Naive thymus-derived CD8-positive, alpha-beta T cell (primary cell): ENCODE results near the gene ITFG1. TPM values are rescaled to one million over a fixed set of nuclear protein-coding genes. Genes with fewer than 3 reads are reported as not detected.
A peak's percentile ranks its signal among the peaks of the same experiment; 100 is the strongest.
"Not testable (repeated sequence)": the region's sequence is repeated elsewhere in the genome, so short reads cannot be mapped to it uniquely, and the experiment has no call there.

Experiments used
- ATAC-seq, 2 donors: fragments of 150-1000 bp; cut with Tn5 transposase in 1 of 2; sonication (Bioruptor Pico), chemical (Tn5 transposase) in 1 of 2; 1 replicate in 1 of 2; 2 replicates in 1 of 2; pipeline ENCODE4 v1.10.0; 2021; ENCODE audit warnings: mild to moderate bottlenecking in 2 of 2, moderate library complexity in 2 of 2
- POLR2A ChIA-PET: fragments of 350-600 bp; sonication (Branson Sonifier 250); formaldehyde crosslinking; loops from one replicate; lab custom pipeline; 2021; ENCODE audit warnings: antibody characterized with exemption; lab: Charles Lee
- DNase-seq, 10 donors: peaks; one replicate each; pipeline versions ENCODE4 v3.0.0 to v3.0.0-alpha.2; 2020 to 2022
- H3K27ac Mint-ChIP-seq, 10 donors: one replicate each; pipeline ENCODE4 v1.8.0; 2020 to 2022; ENCODE audit warnings: mild to moderate bottlenecking in 10 of 10, mixed read lengths in 10 of 10, moderate library complexity in 4 of 10, inconsistent platforms in 1 of 10
- H3K27me3 Mint-ChIP-seq, 5 donors: one replicate each; pipeline ENCODE4 v1.8.0; 2021 to 2022; ENCODE audit warnings: mixed read lengths in 5 of 5
- H3K36me3 Mint-ChIP-seq, 3 donors: one replicate each; pipeline ENCODE4 v1.8.0; 2020 to 2022; ENCODE audit warnings: mixed read lengths in 3 of 3, mild to moderate bottlenecking in 2 of 3, inconsistent platforms in 1 of 3
- H3K4me1 Mint-ChIP-seq, 4 donors: one replicate each; pipeline ENCODE4 v1.8.0; 2021 to 2022; ENCODE audit warnings: mixed read lengths in 4 of 4
- H3K4me3 Mint-ChIP-seq, 10 donors: one replicate each; pipeline ENCODE4 v1.8.0; 2020 to 2022; ENCODE audit warnings: mild to moderate bottlenecking in 10 of 10, mixed read lengths in 10 of 10, moderate library complexity in 6 of 10, inconsistent platforms in 1 of 10
- H3K9me3 Mint-ChIP-seq, 9 donors: one replicate each; pipeline ENCODE4 v1.8.0; 2020 to 2022; ENCODE audit warnings: mixed read lengths in 9 of 9, mild to moderate bottlenecking in 3 of 9, inconsistent platforms in 1 of 9, moderate library complexity in 1 of 9
- polyA plus RNA-seq, 3 donors: library from polyadenylated mRNA; unstranded; fragments of 300-500 nt; fragmentation: Illumina TruSeq; gene quantifications; one replicate each; pipeline ENCODE4 v1.2.3, GENCODE V29; 2021
- total RNA-seq, 8 experiments: library from RNA in 2 of 8; stranded (reverse) in 2 of 8; gene quantifications; one replicate each; pipeline ENCODE4 v1.2.3 and lab custom pipeline; 2021 to 2026

ITFG1 gene
- total and polyA plus RNA-seq, 5 experiments from 2014 or later, result 16.9 to 23.1 (median 18.9) TPM

DNA sequence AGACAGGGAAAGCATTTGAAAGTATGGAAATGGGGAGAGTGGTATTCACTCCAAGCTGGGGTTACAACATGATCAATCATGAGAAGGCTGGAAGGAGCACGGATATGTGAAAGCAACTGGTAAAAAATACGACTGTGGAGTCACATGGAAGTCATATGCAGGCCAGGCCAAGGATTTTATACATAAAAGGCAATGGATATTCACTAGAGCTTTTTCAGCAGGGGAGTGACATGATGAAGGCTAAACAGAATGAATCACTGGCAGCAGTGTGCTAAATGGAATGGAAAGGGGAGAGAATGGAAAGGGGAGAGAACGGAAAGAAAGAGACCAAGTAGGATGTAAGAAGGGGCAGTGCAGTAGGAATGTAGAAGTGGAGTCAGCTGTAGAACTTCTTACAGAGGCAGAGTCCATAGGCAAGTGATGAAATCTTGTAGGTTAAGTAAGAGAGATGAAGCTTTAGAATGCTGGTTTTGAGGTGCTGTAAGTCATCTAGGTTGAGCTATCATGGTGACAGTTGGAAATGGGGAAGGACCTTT, 304.1 kb downstream of the ITFG1 start:
- no peak for ATAC-seq
- no peak for DNase-seq
- no peaks in the 10 kb centered on the region for H3K4me1 Mint-ChIP-seq
- POLR2A ChIA-PET, result no interaction called here
- H3K27me3 Mint-ChIP-seq, result no peaks in the 10 kb centered on the region
- H3K4me3 Mint-ChIP-seq, result no peak overlapping the region
- H3K9me3 Mint-ChIP-seq, result peaks cover 6 to 29% (median 14%) of the 10 kb centered on the region in 9 donors
- peaks cover 48 to 74% (median 65%) of the 10 kb centered on the region in 3 donors for H3K36me3 Mint-ChIP-seq
- no peak overlapping the region for H3K27ac Mint-ChIP-seq

DNA sequence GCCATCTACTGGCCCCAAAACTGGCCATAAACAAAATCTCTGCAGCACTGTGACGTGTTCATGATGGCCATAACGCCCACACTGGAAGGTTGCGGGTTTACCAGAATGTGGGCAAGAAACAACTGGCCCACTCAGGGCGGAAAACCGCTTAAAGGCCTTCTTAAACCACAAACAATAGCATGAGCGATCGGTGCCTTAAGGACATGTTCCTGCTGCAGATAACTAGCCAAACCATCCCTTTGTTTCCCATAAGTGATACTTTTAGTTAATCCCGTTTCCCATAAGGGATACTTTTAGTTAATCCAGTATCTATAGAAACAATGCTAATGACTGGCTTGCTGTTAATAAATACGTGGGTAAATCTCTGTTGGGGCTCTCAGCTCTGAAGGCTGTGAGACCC, 308.4 kb downstream of the ITFG1 start:
- Mint-ChIP-seq H3K36me3 (peaks cover 46 to 61% (median 49%) of the 10 kb centered on the region in 3 donors), H3K9me3 (peaks cover 10 to 53% (median 27%) of the 10 kb centered on the region in 9 donors)
- H3K27me3 Mint-ChIP-seq, H3K4me3 Mint-ChIP-seq, DNase-seq, ATAC-seq, H3K4me1 Mint-ChIP-seq, POLR2A ChIA-PET, H3K27ac Mint-ChIP-seq: not testable (repeated sequence)

DNA sequence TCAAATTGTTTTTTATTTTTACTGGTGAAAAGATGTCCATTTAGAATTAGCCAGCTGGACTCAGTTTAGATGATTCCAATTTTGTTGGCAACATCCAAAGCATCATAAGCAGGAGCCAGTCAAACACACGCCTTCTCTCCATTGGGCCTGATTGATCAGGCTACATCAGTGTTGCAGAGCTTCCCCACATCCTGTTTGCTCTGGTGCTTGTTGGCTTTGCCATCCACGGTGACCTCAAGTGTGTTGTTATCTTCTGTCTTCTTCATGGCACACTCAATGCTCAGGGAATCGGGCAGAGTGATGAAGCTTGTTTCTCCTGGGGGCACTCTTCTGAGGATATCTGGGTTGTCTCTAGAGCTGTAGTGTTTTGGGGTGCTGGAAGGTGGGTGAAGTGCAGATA, 310.8 kb downstream of the ITFG1 start:
- Mint-ChIP-seq H3K27me3 (peaks cover under 1 to 10% (median 6%) of the 10 kb centered on the region in 5 donors), H3K4me3 (no peak overlapping the region), H3K27ac (no peak overlapping the region), H3K9me3 (peaks cover 10 to 52% (median 27%) of the 10 kb centered on the region in 9 donors), H3K36me3 (peaks cover 29 to 39% (median 34%) of the 10 kb centered on the region in 3 donors), H3K4me1 (peaks cover 0 to 5% (median 1%) of the 10 kb centered on the region in 4 donors)
- POLR2A ChIA-PET, result no interaction called here
- ATAC-seq, result no peak
- no peak for DNase-seq

DNA sequence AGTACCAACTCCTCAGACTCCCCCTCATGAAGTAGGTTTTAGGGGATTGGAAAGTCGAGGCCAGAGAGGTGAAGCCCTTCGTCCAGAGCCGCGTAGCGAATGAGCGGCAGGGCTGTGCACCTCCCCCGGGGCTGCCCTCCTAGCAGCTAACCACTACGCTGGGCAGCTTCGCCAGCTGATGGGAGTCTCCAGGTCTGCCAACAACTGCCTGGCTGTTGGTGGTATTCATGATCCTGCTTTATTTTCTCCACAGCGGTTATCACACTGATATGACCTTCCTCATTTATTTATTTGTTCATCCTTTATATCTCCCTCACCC, 316.3 kb downstream of the ITFG1 start:
- peak in 2 of 10 donors; percentile 0 to 7 for DNase-seq
- POLR2A ChIA-PET, result no interaction called here

DNA sequence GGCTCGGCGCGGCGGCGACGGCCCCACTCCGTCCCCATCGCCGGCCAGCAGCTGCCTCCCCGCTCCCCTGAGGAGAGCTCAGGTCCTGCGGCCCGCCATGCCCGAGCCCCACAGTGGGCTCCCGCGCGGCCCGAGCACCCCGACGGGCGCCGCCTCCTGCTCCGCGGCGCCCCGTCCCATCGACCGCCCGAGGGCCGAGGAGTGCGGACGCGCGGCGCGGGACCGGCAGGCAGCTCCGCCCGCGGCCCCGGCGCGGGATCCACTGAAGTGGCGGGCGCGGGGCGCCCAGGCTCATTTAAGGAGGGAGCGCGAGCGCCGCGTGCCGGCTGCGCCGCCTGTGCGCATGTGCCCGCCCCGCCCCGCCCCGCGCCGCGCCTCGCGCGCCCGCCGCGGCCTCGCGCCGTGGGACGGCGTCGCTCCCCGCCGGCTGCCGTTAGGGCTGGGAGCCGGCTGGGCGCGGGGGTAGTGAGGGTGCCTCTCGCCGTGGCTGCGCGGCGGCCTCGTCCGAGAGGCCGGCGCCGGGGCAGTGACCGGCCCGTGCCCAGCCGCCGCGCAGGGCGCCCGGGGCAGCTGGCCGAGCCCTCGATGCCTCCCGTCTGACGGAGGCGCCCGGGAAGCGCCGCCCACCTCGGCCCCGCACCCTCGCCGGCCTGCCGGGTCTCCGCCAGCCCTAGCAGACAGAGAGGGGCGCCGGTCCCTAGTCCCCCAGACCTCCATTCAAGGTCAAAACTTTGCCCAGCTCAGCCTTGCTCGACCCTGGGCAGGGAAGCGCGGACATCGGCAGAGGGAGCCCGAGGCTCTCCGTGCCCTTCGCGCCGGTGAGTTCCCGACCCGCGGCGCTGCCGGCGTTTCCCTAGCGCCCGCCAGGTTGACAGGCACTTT, 316.9 kb downstream of the ITFG1 start, which contains the start of gene NETO2:
Gene NETO2 (minus strand): TSS at position 269 of the 882 bp plus-strand sequence. CDS start 333 bp downstream, outside the sequence.
- H3K27me3 Mint-ChIP-seq, result peaks cover 15 to 34% (median 27%) of the 10 kb centered on the region in 5 donors
- POLR2A ChIA-PET, result interaction anchor here (1.0 kb wide), 1 partner anchor 170 kb away, joined by 3 read pairs; no protein-coding TSS in a partner anchor
- ATAC-seq (peak; percentile 64 to 74), DNase-seq (peak in 9 of 10 donors; percentile 10 to 52 (median 33))
- peak within 1 kb of the TSS; percentile 61 to 88 (median 81) for H3K4me3 Mint-ChIP-seq
- peaks cover 0 to 6% (median 0%) of the 10 kb centered on the region in 9 donors for H3K9me3 Mint-ChIP-seq
- H3K36me3 Mint-ChIP-seq, result peaks cover 0 to 5% (median 0%) of the 10 kb centered on the region in 3 donors
- H3K27ac Mint-ChIP-seq, result peak within 1 kb of the TSS in 2 of 10 donors; percentile 14 to 37
- peaks cover 8 to 21% (median 15%) of the 10 kb centered on the region in 4 donors for H3K4me1 Mint-ChIP-seq

More for the DNA sequence above, 316.3 kb downstream of the ITFG1 start:
- peaks cover 0 to 11% (median 2%) of the 10 kb centered on the region in 9 donors for H3K9me3 Mint-ChIP-seq
- peaks cover 8 to 21% (median 15%) of the 10 kb centered on the region in 4 donors for H3K4me1 Mint-ChIP-seq
- H3K27ac Mint-ChIP-seq, result peak overlapping the region in 1 of 10 donors; percentile 37
- H3K4me3 Mint-ChIP-seq, result peak overlapping the region; percentile 61 to 86 (median 79)
- peaks cover 0 to 5% (median 0%) of the 10 kb centered on the region in 3 donors for H3K36me3 Mint-ChIP-seq
- peaks cover 15 to 34% (median 27%) of the 10 kb centered on the region in 5 donors for H3K27me3 Mint-ChIP-seq
- no peak for ATAC-seq

DNA sequence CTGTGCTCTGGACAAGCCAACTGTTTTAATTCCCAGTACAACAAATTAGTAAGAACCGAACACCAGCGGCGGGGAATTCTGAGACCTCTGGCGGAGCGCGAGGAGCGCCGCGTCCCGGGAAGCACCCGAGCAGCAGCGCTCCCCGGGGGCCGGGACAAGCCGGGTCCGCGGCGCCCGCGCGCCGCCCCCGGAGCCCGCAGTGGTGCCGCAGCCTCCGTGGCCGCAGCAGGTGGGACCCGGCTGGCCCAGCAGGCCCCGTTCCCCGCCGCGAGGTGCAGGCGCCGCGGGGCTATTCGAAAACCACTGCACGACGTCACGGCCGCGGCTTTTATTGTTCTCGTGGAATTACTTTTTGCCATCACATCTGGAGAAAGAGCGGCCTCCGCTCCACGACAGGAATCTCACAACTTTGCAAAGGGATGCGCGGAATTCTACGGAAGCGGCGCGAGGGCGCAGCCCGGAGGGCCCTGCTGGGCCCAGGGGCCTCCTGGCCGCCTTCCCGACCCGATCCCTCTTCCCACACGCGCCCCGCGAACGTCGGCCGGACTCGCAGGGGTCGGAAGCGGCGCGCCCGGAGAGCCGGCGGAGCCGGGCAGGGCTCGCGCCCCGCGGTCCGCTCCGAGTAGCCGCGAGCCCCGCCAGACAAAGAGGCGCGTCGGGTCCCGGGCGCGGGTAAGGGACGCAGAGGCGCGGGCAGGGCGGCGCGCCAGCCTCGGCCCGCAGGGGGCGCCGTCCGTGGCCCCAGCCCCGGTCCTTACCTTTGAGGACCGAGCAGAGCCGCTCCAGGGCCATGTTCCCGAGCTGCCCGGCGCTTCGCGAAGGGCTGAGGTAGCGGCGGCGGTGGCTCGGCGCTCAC, 317.8 kb downstream of the ITFG1 start:
- Mint-ChIP-seq H3K9me3 (peaks cover 0 to 6% (median 0%) of the 10 kb centered on the region in 9 donors), H3K4me1 (peaks cover 8 to 21% (median 15%) of the 10 kb centered on the region in 4 donors), H3K4me3 (peak overlapping the region; percentile 68 to 88 (median 84)), H3K27ac (no peak overlapping the region), H3K27me3 (peaks cover 15 to 34% (median 27%) of the 10 kb centered on the region in 5 donors), H3K36me3 (peaks cover 0 to 5% (median 0%) of the 10 kb centered on the region in 3 donors)
- DNase-seq (peak in 9 of 10 donors; percentile 1 to 42 (median 24)), ATAC-seq (peak; percentile 48 to 51)
- POLR2A ChIA-PET, result interaction anchor here (1.0 kb wide), 1 partner anchor 169 kb away, joined by 3 read pairs; no protein-coding TSS in a partner anchor

DNA sequence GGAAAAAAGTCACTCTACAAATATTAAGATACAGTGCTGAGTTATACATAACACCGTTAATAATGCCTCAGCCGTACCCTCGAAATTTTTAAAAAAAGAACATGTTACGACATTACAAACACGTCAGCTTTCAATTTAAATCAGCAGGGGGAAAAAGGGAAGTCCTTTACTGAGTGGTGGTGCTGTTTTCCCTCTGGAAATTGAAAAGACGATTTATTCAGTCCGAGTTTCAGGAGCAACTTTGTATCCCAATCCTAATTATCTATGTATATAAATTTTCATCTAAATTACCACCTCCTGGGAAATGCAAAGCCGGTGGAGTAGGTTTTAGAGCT, 318.4 kb downstream of the ITFG1 start:
- Mint-ChIP-seq H3K36me3 (peaks cover 0 to 5% (median 0%) of the 10 kb centered on the region in 3 donors), H3K4me1 (peaks cover 8 to 21% (median 15%) of the 10 kb centered on the region in 4 donors), H3K9me3 (peaks cover 0 to 6% (median 0%) of the 10 kb centered on the region in 9 donors), H3K27me3 (peaks cover 15 to 34% (median 27%) of the 10 kb centered on the region in 5 donors), H3K4me3 (peak overlapping the region; percentile 68 to 88 (median 84)), H3K27ac (no peak overlapping the region)
- POLR2A ChIA-PET, result no interaction called here
- no peak for ATAC-seq
- DNase-seq, result peak in 1 of 10 donors; percentile 8

DNA sequence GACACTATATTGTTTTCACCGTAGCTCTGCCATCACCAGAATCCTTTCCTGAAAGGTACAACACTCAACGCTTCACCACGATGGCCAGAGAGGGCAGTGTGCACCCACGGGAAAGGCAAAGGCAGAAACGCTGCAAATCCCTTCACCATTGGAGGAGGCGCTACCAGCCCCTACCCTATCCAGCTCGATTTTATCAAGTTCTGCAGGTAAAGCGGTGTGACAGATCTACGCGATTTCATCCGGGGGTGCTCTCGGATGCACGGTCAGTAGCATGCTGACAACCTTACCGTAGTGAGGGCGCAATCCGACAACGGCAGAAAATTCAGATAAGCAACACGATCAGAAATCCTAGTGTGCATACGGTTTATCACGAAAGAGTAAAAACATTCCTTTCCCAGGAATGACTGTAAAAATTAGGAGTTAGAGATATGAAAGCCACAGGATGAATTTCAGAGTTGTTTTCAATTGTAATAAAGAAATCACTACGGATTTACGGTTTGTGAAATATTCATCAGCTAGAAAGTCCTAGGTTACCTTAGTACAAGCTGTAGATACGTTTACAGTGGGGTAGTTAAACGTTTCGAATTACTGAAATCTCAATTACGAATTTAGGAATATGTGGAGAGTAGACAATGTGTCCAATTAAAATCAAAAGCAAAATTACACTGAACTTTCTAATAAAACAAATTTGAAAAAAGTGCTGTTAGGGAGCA, 318.9 kb downstream of the ITFG1 start:
- peak; percentile 51 to 86 (median 72) for DNase-seq
- H3K27ac Mint-ChIP-seq, result no peak overlapping the region
- H3K4me1 Mint-ChIP-seq, result peaks cover 8 to 21% (median 15%) of the 10 kb centered on the region in 4 donors
- peak; percentile 81 to 85 for ATAC-seq
- peaks cover 0 to 5% (median 0%) of the 10 kb centered on the region in 3 donors for H3K36me3 Mint-ChIP-seq
- H3K27me3 Mint-ChIP-seq, result peaks cover 15 to 34% (median 27%) of the 10 kb centered on the region in 5 donors
- POLR2A ChIA-PET, result no interaction called here
- peaks cover 0 to 4% (median 0%) of the 10 kb centered on the region in 9 donors for H3K9me3 Mint-ChIP-seq
- peak overlapping the region; percentile 68 to 88 (median 84) for H3K4me3 Mint-ChIP-seq

DNA sequence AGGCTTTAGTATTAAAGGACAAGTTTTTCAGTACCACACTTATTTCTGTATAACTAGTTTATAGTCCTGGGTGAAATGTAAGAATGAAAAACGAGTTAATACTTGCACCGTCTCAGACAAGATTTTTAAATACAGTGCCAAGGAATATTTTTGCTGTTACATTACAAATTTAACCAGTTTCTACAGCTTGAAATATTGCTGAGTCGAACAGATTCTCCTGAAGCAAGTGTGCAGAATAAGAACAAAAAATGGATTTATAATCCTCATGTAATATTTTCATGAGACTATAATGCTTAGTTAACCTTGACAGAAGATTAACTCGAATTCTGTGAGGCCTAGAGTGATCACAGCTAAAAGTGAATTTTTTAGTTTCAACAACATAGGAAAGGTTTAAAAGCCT, 320.2 kb downstream of the ITFG1 start:
- H3K4me1 Mint-ChIP-seq, result peaks cover 8 to 21% (median 15%) of the 10 kb centered on the region in 4 donors
- H3K27me3 Mint-ChIP-seq, result peaks cover 15 to 30% (median 24%) of the 10 kb centered on the region in 5 donors
- ATAC-seq, result no peak
- H3K4me3 Mint-ChIP-seq, result no peak overlapping the region
- H3K27ac Mint-ChIP-seq, result no peak overlapping the region
- peaks cover 0 to 3% (median 0%) of the 10 kb centered on the region in 9 donors for H3K9me3 Mint-ChIP-seq
- POLR2A ChIA-PET, result interaction anchor here (0.6 kb wide), 1 partner anchor 959 kb away, joined by 4 read pairs; no protein-coding TSS in a partner anchor
- peaks cover 0 to 5% (median 0%) of the 10 kb centered on the region in 3 donors for H3K36me3 Mint-ChIP-seq
- DNase-seq, result no peak

DNA sequence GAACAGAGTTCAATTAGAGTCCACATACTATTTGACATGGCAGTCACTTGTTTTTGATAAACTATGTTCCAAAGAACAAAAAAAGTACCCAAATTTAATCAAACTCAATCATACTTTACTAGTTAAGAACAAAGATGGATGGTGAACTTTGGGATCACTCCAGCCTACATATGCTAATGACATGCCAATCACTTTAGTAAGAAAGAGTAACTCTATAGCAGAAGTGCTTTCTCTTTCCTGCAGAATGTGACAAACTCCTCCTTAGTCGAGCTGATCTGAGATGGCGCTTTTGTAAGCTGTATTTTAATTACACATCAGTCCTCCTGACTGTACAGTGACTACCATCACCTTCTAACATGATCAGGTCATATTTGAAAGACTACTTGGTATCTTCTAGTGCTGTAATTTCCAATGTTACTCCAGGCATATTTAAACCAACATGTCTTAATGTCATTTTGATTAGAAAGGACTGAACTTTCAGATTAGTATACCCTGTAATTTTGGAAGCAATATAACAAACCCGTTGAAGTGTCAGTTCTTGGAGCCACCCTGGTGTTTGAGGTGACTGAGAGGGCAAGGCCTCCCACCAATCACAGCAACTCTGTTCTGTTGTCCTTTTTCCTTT, 321.2 kb downstream of the ITFG1 start:
- H3K36me3 Mint-ChIP-seq, result peaks cover 0 to 2% (median 0%) of the 10 kb centered on the region in 3 donors
- DNase-seq, result no peak

DNA sequence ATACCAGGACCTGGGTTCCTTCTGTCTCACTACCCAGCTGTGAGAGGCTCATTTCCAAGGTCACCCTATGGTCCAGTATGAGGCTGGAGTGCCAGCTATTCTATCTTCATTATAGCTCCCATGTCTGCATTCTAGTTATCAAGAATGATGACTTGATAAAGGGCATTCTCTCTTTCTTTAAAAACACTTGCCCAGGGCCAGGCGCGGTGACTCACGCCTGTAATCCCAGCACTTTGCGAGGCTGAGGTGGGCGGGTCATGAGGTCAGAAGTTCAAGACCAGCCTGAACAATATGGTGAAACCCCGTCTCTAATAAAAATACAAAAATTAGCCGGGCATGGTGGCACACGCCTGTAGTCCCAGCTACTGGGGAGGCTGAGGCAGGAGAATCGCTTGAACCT, 322.9 kb downstream of the ITFG1 start:
- peaks cover 11 to 16% (median 14%) of the 10 kb centered on the region in 5 donors for H3K27me3 Mint-ChIP-seq
- DNase-seq, POLR2A ChIA-PET, H3K9me3 Mint-ChIP-seq, H3K27ac Mint-ChIP-seq, H3K4me3 Mint-ChIP-seq, H3K36me3 Mint-ChIP-seq, ATAC-seq: not testable (repeated sequence)
- peaks cover 5 to 14% (median 12%) of the 10 kb centered on the region in 4 donors for H3K4me1 Mint-ChIP-seq

More for the DNA sequence above, 321.2 kb downstream of the ITFG1 start:
- Mint-ChIP-seq H3K4me1 (peaks cover 8 to 18% (median 14%) of the 10 kb centered on the region in 4 donors), H3K4me3 (no peak overlapping the region), H3K27ac (no peak overlapping the region), H3K27me3 (peaks cover 10 to 22% (median 17%) of the 10 kb centered on the region in 5 donors), H3K9me3 (no peaks in the 10 kb centered on the region)
- no peak for ATAC-seq
- POLR2A ChIA-PET, result no interaction called here
